ENCODE results near the gene SNRNP40. TPM values are rescaled to one million over a fixed set of nuclear protein-coding genes. Genes with fewer than 3 reads are reported as not detected.

Gene SNRNP40
- 46.9 TPM for polyA plus RNA-seq (2012; ENCODE audit: low read depth, missing spikeins)

DNA sequence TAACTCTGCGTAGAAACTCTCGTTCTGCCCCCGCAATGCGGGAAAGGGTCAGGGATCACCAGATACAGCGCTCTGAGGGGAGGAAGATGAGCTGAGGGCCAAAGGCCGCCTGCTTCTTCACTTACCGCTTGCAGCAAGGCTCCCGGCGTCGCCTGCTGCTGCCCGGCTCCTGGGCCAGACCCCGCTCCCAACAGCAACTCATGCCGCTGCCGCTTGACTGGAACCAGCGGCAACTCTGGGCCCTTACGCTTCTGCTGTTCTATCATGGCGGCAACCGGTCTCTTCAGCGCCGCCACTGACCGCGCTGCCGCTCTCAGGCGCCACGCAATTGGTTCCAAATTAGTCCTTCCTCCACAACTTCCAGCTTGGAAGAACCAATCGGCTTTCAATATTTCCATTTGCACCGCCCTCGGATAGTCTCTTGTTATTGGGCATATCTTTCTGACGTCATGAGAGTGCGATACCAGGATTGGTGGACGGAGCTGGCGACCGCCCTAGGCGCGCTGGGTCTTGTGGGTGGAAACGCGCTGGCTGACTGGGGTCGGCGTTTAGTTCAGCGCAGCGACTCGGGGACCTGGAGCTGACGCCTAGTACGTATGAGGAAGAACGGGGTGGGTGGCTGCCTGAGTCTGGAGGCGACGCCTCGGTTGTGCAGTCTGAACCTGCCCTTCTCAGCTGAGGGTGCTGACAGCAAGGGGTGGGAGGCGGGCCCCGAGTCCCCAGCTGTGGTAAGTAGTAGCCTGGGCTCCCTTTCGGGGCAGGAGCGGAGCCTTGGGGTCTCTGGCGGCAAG lies at the start of gene SNRNP40, which contains the start of gene ZCCHC17:
TSS of gene SNRNP40 (minus strand) at position 303 of the 791 bp plus-strand sequence. CDS start at position 266, 37 bp downstream.
TSS of gene ZCCHC17 (plus strand) at position 547 of the 791 bp plus-strand sequence. CDS start 13,067 bp downstream, outside the sequence.
- DNase-seq (ENCODE audit: insufficient read length, low spot score) (peak; percentile 91), FAIRE-seq (peak; percentile 95)
- TF ChIP-seq POLR2AphosphoS5 (IDR thresholded peaks at IDR 0.05; ENCODE audit: low read depth, low read length) (peak; percentile 96), SPI1 (IDR thresholded peaks at IDR 0.05; ENCODE audit: low read depth, low read length) (no peak), POU2F2 (IDR thresholded peaks at IDR 0.05; ENCODE audit: low read depth, low read length) (0 out of 2 replicates have a peak, but pooled peaks have one; percentile 65), POLR2A (IDR thresholded peaks at IDR 0.05; ENCODE audit: low read depth, low read length) (peak; percentile 95), TAF1 (IDR thresholded peaks at IDR 0.05; ENCODE audit: low read depth, low read length) (peak; percentile 80), PAX5 (IDR thresholded peaks at IDR 0.05; ENCODE audit: insufficient read depth, low read length, severe bottlenecking) (no peak)

DNA sequence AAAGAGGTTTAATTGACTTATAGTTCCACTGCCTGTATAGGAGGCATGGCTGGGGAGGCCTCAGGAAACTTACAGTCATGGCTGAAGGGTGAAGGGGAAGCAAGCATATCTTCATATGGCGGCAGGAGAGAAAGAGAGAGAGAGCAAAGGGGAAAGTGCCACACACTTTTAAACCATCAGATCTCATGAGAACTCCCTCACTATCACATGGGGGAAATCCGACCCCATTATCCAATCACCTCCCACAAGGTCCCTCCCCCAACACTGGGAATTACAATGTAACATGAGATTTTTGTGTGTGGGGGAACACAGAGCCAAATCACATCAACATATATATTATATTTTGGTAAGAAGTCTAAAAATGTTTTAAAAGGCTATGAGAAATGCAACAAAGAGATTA lies 49.0 kb upstream of the SNRNP40 start:
- TF ChIP-seq PAX5 (IDR thresholded peaks at IDR 0.05; ENCODE audit: insufficient read depth, low read length, severe bottlenecking) (no peak), POLR2A (IDR thresholded peaks at IDR 0.05; ENCODE audit: low read depth, low read length) (no peak), POU2F2 (IDR thresholded peaks at IDR 0.05; ENCODE audit: low read depth, low read length) (no peak), TAF1 (IDR thresholded peaks at IDR 0.05; ENCODE audit: low read depth, low read length) (no peak), POLR2AphosphoS5 (IDR thresholded peaks at IDR 0.05; ENCODE audit: low read depth, low read length) (no peak), SPI1 (IDR thresholded peaks at IDR 0.05; ENCODE audit: low read depth, low read length) (no peak)
- no peak for FAIRE-seq

DNA sequence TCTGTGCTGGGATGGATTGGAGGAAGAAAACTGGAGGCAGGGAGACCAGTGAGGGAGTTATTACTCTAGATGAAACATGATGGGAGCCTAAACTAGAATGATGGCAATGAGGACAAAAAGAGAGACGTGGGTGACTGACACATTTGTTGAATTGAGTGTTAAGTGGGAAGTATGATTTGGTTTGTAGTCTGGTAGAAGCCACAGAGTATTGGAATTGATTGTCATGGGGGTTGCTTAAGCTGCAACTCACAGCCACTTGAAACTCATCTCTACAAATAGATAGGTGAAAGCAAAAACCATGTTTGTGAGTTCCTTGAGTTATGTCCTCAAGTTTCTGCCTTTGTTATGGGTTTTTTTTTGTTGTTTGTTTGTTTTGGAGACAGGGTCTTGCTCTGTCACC lies 47.9 kb upstream of the SNRNP40 start:
- no peak for TF ChIP-seq POU2F2 (IDR thresholded peaks at IDR 0.05; ENCODE audit: low read depth, low read length)
- TF ChIP-seq POLR2AphosphoS5 (IDR thresholded peaks at IDR 0.05; ENCODE audit: low read depth, low read length) = no peak
- TF ChIP-seq SPI1 (IDR thresholded peaks at IDR 0.05; ENCODE audit: low read depth, low read length) = no peak

More for the DNA sequence above, 49.0 kb upstream of the SNRNP40 start:
- DNase-seq (ENCODE audit: insufficient read length, low spot score) = no peak

DNA sequence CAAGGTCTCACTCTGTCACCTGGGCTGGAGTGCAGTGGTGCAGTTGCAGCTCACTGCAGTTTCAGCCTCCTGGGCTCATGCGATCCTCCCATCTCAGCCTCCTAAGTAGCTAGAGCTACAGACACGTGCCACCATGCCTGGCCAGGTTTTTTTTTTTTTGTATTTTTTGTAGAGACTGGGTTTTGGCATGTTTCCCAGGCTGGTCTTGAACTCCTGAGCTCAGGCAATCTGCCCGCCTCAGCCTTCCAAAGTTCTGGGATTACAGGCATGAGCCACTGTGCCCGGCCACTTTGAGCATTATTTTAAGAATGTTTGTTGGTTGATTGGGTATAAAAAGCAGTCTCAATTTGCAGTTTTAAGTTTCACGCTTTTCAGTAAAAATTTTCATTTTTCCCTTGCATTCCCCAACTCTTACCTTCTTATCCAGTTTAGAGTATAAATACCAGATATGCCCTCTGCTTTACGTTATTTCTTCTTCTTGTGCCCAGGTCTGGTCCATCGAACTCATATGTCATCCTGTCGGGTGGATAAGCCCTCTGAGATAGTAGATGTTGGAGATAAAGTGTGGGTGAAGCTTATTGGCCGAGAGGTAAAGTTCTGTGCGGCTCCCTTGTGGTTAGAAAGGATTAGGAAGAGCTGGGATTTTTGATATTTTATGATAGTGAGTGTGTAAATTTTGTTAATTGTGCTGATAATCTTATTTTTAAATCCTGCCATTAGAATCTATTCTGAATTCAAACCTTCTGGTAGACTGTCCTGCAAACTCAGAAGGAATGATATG lies 40.3 kb upstream of the SNRNP40 start:
- no peak for DNase-seq (ENCODE audit: insufficient read length, low spot score)
- no peak for FAIRE-seq
- TF ChIP-seq TAF1 (IDR thresholded peaks at IDR 0.05; ENCODE audit: low read depth, low read length) (no peak), PAX5 (IDR thresholded peaks at IDR 0.05; ENCODE audit: insufficient read depth, low read length, severe bottlenecking) (no peak), SPI1 (IDR thresholded peaks at IDR 0.05; ENCODE audit: low read depth, low read length) (no peak), POLR2A (IDR thresholded peaks at IDR 0.05; ENCODE audit: low read depth, low read length) (no peak), POU2F2 (IDR thresholded peaks at IDR 0.05; ENCODE audit: low read depth, low read length) (no peak), POLR2AphosphoS5 (IDR thresholded peaks at IDR 0.05; ENCODE audit: low read depth, low read length) (no peak)

More for the DNA sequence above, 47.9 kb upstream of the SNRNP40 start:
- no peak for DNase-seq (ENCODE audit: insufficient read length, low spot score)
- no peak for FAIRE-seq

DNA sequence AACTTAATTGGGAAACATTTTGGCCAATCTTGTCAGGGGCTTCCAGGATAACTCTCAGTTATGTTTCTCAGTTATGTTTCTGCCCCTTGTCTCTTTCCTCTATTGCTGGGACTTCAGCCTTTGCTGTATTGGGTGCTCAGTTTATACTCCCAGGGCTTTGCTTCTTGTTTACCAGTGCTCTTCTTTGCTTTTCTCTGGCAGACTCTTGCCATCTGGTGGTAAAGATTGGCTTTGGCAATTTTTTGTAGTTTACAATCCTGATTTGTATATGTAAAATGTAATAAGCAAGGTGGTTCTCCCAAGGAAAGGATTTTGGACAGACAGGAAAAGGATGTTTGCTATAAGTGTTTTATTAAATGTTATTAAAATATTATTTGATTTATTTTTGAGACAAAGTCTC lies 38.4 kb upstream of the SNRNP40 start:
- no peak for FAIRE-seq
- DNase-seq (ENCODE audit: insufficient read length, low spot score) = peak; percentile 6
- TF ChIP-seq POU2F2 (IDR thresholded peaks at IDR 0.05; ENCODE audit: low read depth, low read length) = no peak
- no peak for TF ChIP-seq TAF1 (IDR thresholded peaks at IDR 0.05; ENCODE audit: low read depth, low read length)
- no peak for TF ChIP-seq POLR2AphosphoS5 (IDR thresholded peaks at IDR 0.05; ENCODE audit: low read depth, low read length)
- TF ChIP-seq PAX5 (IDR thresholded peaks at IDR 0.05; ENCODE audit: insufficient read depth, low read length, severe bottlenecking) = no peak
- no peak for TF ChIP-seq POLR2A (IDR thresholded peaks at IDR 0.05; ENCODE audit: low read depth, low read length)

DNA sequence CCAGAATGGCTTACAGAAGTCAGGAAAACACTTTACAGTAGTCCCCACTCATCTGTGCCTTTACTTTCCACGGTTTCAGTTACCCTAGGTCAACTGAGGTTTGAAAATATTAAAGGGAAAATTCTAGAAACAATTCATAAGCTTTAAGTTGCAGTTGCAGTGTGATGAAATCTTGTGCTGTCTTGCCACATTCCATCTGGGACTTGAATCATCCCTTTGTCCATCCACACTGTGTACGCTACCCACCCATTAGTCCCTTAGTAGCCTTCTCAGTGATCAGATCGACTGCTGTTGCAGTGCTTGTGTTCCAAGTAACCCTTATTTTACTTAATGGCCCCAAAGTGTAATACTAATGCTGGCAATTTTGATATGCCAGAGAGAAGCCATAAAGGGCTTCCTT lies 30.8 kb upstream of the SNRNP40 start:
- no peak for FAIRE-seq
- TF ChIP-seq PAX5 (IDR thresholded peaks at IDR 0.05; ENCODE audit: insufficient read depth, low read length, severe bottlenecking) (no peak), SPI1 (IDR thresholded peaks at IDR 0.05; ENCODE audit: low read depth, low read length) (no peak), POU2F2 (IDR thresholded peaks at IDR 0.05; ENCODE audit: low read depth, low read length) (no peak), POLR2AphosphoS5 (IDR thresholded peaks at IDR 0.05; ENCODE audit: low read depth, low read length) (no peak), POLR2A (IDR thresholded peaks at IDR 0.05; ENCODE audit: low read depth, low read length) (no peak), TAF1 (IDR thresholded peaks at IDR 0.05; ENCODE audit: low read depth, low read length) (no peak)
- DNase-seq (ENCODE audit: insufficient read length, low spot score) = no peak

DNA sequence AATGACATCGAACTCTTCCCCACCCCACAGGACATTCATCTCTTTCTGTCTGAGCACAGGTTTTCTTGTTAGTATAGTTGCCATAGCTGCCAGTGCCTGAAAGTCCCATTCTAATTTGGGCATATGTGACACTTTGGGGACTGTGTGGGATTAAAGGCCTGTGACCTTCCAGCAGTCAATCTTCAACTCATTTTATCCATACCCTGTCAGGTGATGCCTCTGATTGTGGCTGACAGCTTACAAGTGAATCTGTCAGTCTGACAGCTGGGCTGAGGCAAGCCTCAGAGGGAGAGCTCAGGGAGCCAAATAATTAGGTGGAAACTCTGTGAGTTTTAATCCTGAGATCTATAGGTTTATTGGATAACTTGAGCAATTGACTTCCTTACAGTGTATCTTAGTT lies 29.9 kb upstream of the SNRNP40 start:
- DNase-seq (ENCODE audit: insufficient read length, low spot score) (no peak), FAIRE-seq (no peak)
- TF ChIP-seq POLR2AphosphoS5 (IDR thresholded peaks at IDR 0.05; ENCODE audit: low read depth, low read length) = no peak
- no peak for TF ChIP-seq TAF1 (IDR thresholded peaks at IDR 0.05; ENCODE audit: low read depth, low read length)
- TF ChIP-seq POU2F2 (IDR thresholded peaks at IDR 0.05; ENCODE audit: low read depth, low read length) = no peak
- no peak for TF ChIP-seq POLR2A (IDR thresholded peaks at IDR 0.05; ENCODE audit: low read depth, low read length)
- no peak for TF ChIP-seq PAX5 (IDR thresholded peaks at IDR 0.05; ENCODE audit: insufficient read depth, low read length, severe bottlenecking)
- no peak for TF ChIP-seq SPI1 (IDR thresholded peaks at IDR 0.05; ENCODE audit: low read depth, low read length)

DNA sequence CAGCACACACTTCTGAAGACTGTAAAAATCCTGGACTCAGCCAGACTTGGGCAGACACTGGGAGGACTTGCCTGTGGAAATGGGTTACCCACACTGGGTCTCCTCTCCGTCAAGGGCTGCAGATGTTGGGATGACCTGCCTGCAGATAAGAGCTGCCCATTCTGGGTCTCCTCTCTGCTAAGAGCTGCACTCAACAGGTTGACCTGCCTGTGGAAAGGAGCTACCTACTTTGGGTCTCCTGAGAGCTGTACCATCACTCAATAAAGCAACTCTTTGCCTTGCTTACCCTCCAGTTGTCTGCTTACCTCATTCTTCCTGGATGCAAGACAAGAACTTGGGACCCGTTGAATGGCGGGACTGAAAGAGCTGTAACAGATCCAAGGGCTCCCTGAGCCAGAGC lies 28.4 kb upstream of the SNRNP40 start:
- no peak for FAIRE-seq
- TF ChIP-seq SPI1 (IDR thresholded peaks at IDR 0.05; ENCODE audit: low read depth, low read length) (no peak), PAX5 (IDR thresholded peaks at IDR 0.05; ENCODE audit: insufficient read depth, low read length, severe bottlenecking) (no peak), TAF1 (IDR thresholded peaks at IDR 0.05; ENCODE audit: low read depth, low read length) (no peak), POU2F2 (IDR thresholded peaks at IDR 0.05; ENCODE audit: low read depth, low read length) (no peak)
- no peak for DNase-seq (ENCODE audit: insufficient read length, low spot score)

DNA sequence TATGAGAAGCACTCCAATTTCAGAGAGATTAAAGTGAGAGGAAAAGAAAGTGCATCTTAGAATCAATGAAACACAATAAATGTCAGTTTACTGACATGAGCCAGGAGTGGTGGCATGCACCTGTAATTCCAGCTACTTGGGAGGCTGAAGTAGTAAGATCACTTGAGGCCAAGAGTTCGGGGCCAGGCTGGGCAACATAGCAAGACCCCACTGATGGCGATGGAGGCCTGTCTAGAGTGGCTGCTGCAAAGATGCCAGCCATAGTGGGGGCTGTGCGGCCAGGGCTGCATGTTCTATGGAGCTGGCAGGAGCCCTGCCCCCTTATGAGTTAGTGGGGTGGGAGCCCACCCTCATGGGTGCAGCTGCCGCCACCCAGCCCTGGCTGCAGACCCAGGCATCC lies 27.5 kb upstream of the SNRNP40 start:
- DNase-seq (ENCODE audit: insufficient read length, low spot score) = no peak
- no peak for FAIRE-seq
- TF ChIP-seq PAX5 (IDR thresholded peaks at IDR 0.05; ENCODE audit: insufficient read depth, low read length, severe bottlenecking) (no peak), POLR2A (IDR thresholded peaks at IDR 0.05; ENCODE audit: low read depth, low read length) (no peak), TAF1 (IDR thresholded peaks at IDR 0.05; ENCODE audit: low read depth, low read length) (no peak)
